ENCODE results near the gene LSM10.

- TF ChIP-seq EZH2 (IDR thresholded peaks at IDR 0.05; ENCODE audit: low read depth, unreplicated experiment), result no peak
- no peak for TF ChIP-seq EZH2phosphoT487 (IDR thresholded peaks at IDR 0.05; ENCODE audit: unreplicated experiment)
- TF ChIP-seq POLR2AphosphoS5 (IDR thresholded peaks at IDR 0.05; ENCODE audit: low read depth), result no peak
- TF ChIP-seq ZNF331 (CRISPR knock-in tag; IDR thresholded peaks at IDR 0.05; ENCODE audit: low read depth), result no peak
- no peak for TF ChIP-seq CTCF (conservative IDR thresholded peaks at IDR 0.05; ENCODE audit: low read depth in 2 of 2)
- TF ChIP-seq REST (IDR thresholded peaks at IDR 0.05; ENCODE audit: unreplicated experiment), result no peak
- TF ChIP-seq CREB1 (CRISPR knock-in tag; IDR thresholded peaks at IDR 0.05; ENCODE audit: low read depth), result no peak
Observed at GRCh38 chr1:36343651-36344394, 53.9 kb downstream of the LSM10 start.

All from GM23338 (cell line).